Neutrophil (primary cell): ENCODE data around the gene DSG3.

Experiments used
- H3K27ac ChIP-seq: fragments of 200-600 bp; sonication (generic); 2 replicates; pipeline ENCODE4 v1.5.1; 2016; ENCODE audit warnings: mild to moderate bottlenecking, moderate library complexity
- H3K27me3 ChIP-seq: fragments of 200-600 bp; sonication (generic); 2 replicates; pipeline ENCODE4 v1.6.0; 2016; ENCODE audit warnings: mild to moderate bottlenecking
- H3K36me3 ChIP-seq: fragments of 200-600 bp; sonication (generic); 2 replicates; pipeline ENCODE4 v1.5.1; 2017
- H3K4me1 ChIP-seq, 2 experiments: fragments of 200-600 bp in 1 of 2; sonication (generic) in 1 of 2; 1 replicate in 1 of 2; 2 replicates in 1 of 2; pipeline versions ENCODE4 v1.5.1 to v1.6.1; 2013 to 2016; ENCODE audit warnings: low read depth in 1 of 2, low read length in 1 of 2, mild to moderate bottlenecking in 1 of 2, moderate library complexity in 1 of 2; ENCODE audit not compliant: control insufficient read depth in 1 of 2, insufficient read depth in 1 of 2
- H3K4me3 ChIP-seq, 2 experiments: fragments of 200-600 bp in 1 of 2; sonication (generic) in 1 of 2; 1 replicate in 1 of 2; 2 replicates in 1 of 2; pipeline ENCODE4 v1.5.1; 2013 to 2016; ENCODE audit warnings: low read depth in 1 of 2, low read length in 1 of 2, mild to moderate bottlenecking in 1 of 2, moderate library complexity in 1 of 2
- H3K9me3 ChIP-seq: fragments of 200-600 bp; sonication (generic); 2 replicates; pipeline ENCODE4 v1.5.1; 2016
- TF ChIP-seq, protein P1 (sequence below): fragments of 200-600 bp; sonication (generic); IDR thresholded peaks from 2 replicates; pipeline ENCODE4 v1.5.1; 2016; ENCODE audit warnings: antibody characterized with exemption

The DSG3 gene

DNA sequence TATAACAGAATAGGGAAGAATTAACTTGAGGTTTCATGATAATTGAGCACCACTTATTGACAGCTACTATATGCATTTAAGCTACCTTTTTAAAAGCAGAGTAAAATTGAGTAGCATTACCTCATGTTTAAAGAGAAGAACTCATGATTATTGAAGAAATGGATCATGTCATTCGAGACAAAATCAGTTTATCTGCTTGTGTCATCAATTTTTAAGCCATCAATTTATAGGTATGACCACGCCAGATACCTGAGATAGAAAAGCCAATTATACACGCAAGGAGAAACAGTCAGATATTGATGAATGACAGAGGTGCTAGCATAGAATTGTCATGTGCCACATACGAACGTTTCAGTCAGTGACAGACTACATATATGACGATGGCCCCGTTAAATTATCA lies 78.8 kb downstream of the DSG3 start:
- Histone ChIP-seq H3K27me3 (no peaks in the 10 kb centered on the region), H3K36me3 (no peaks in the 10 kb centered on the region), H3K4me1 (no peaks in the 10 kb centered on the region), H3K4me3 (no peak overlapping the region), H3K27ac (no peak overlapping the region), H3K9me3 (no peaks in the 10 kb centered on the region)
- TF ChIP-seq, protein P1, sequence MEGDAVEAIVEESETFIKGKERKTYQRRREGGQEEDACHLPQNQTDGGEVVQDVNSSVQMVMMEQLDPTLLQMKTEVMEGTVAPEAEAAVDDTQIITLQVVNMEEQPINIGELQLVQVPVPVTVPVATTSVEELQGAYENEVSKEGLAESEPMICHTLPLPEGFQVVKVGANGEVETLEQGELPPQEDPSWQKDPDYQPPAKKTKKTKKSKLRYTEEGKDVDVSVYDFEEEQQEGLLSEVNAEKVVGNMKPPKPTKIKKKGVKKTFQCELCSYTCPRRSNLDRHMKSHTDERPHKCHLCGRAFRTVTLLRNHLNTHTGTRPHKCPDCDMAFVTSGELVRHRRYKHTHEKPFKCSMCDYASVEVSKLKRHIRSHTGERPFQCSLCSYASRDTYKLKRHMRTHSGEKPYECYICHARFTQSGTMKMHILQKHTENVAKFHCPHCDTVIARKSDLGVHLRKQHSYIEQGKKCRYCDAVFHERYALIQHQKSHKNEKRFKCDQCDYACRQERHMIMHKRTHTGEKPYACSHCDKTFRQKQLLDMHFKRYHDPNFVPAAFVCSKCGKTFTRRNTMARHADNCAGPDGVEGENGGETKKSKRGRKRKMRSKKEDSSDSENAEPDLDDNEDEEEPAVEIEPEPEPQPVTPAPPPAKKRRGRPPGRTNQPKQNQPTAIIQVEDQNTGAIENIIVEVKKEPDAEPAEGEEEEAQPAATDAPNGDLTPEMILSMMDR: no peak
